GM12878 (cell line): Measurements from ENCODE around the gene SCRT2. TPM values are rescaled to one million over a fixed set of nuclear protein-coding genes. Genes with fewer than 3 reads are reported as not detected.

Experiments used
- ATAC-seq: fragments of 200-7000 bp; cut with Tn5 transposase; 3 replicates; pipeline ENCODE4 v1.9.1; 2020; ENCODE audit warnings: mild to moderate bottlenecking, moderate library complexity
- BruUV-seq: library from RNA; stranded (reverse); fragments of 400-500 nt; replicated peaks from 2 replicates; lab custom pipeline; 2021; lab: Mats Ljungman, UMichigan
- CTCF ChIA-PET: fragments of 300-600 bp; sonication (Branson Sonifier 250); formaldehyde crosslinking; extraction: SDS; loops from one replicate; lab custom pipeline; 2021; ENCODE audit warnings: inconsistent platforms; lab: Yijun Ruan, JAX
- POLR2A ChIA-PET: fragments of 350-600 bp; formaldehyde crosslinking; extraction: SDS; loops from one replicate; lab custom pipeline; 2021; ENCODE audit warnings: inconsistent platforms; lab: Charles Lee
- RAD21 ChIA-PET: fragments of 300-600 bp; sonication (Branson Sonifier 250); formaldehyde crosslinking; loops from one replicate; lab custom pipeline; 2023; ENCODE audit warnings: antibody characterized with exemption; ENCODE audit not compliant: unreplicated experiment; lab: Charles Lee
- SMC1A ChIA-PET: fragments of 300-600 bp; sonication (Branson Sonifier 250); formaldehyde crosslinking; loops from one replicate; lab custom pipeline; 2023; ENCODE audit not compliant: unreplicated experiment, uncharacterized antibody; lab: Charles Lee
- DNase-seq: peaks from one replicate; pipeline ENCODE4 v3.0.0-alpha.2; 2011; ENCODE audit warnings: low read depth, low spot score
- FAIRE-seq: peaks from 3 replicates; lab custom pipeline; 2011; peaks lifted over from hg19 to GRCh38; lab: Jason Lieb, UNC
- H2AFZ ChIP-seq: 2 replicates; pipeline ENCODE4 v1.6.0; 2011; ENCODE audit warnings: low read depth, low read length, control low read depth; ENCODE audit not compliant: control insufficient read depth
- H3K27ac ChIP-seq: 2 replicates; pipeline ENCODE4 v1.5.1; 2011; ENCODE audit warnings: control low read depth; ENCODE audit not compliant: control insufficient read depth, insufficient read depth
- H3K27me3 ChIP-seq, 2 experiments: replicated peaks in 1 of 2; 2 replicates each; pipeline versions ENCODE4 v1.6.0 to v1.6.1; 2011; ENCODE audit warnings: low read length in 1 of 2; ENCODE audit not compliant: control insufficient read depth in 2 of 2, insufficient read depth in 2 of 2
- H3K36me3 ChIP-seq, 2 experiments: 2 replicates each; pipeline ENCODE4 v1.5.1; 2011; ENCODE audit warnings: low read length in 1 of 2; ENCODE audit not compliant: control insufficient read depth in 2 of 2, insufficient read depth in 2 of 2
- H3K4me1 ChIP-seq: 2 replicates; pipeline ENCODE4 v1.6.1; 2011; ENCODE audit warnings: mild to moderate bottlenecking, low read length, moderate library complexity, mixed read lengths; ENCODE audit not compliant: control insufficient read depth, insufficient read depth
- H3K4me2 ChIP-seq: 2 replicates; pipeline ENCODE4 v1.6.0; 2011; ENCODE audit warnings: control low read depth; ENCODE audit not compliant: control insufficient read depth, insufficient read depth
- H3K4me3 ChIP-seq: fragments of 200-600 bp; sonication (generic); 2 replicates; pipeline ENCODE4 v1.5.1; 2016
- H3K79me2 ChIP-seq: 2 replicates; pipeline ENCODE4 v1.6.0; 2011; ENCODE audit warnings: low read length; ENCODE audit not compliant: control insufficient read depth, insufficient read depth
- H3K9ac ChIP-seq: 2 replicates; pipeline ENCODE4 v1.8.0; 2011; ENCODE audit warnings: low read length, control low read depth, mixed read lengths; ENCODE audit not compliant: control insufficient read depth, insufficient read depth
- H3K9me3 ChIP-seq: replicated peaks from 3 replicates; pipeline ENCODE4 v1.5.1; 2011; ENCODE audit warnings: mild to moderate bottlenecking, low read length; ENCODE audit not compliant: control insufficient read depth, insufficient read depth
- H4K20me1 ChIP-seq: 2 replicates; pipeline ENCODE4 v1.6.0; 2011; ENCODE audit not compliant: control insufficient read depth, insufficient read depth
- CBFB ChIP-seq: IDR thresholded peaks from 2 replicates; pipeline ENCODE4 v1.6.1; 2016; ENCODE audit warnings: antibody characterized with exemption, low read depth
- CEBPB ChIP-seq, 2 experiments: fragments of 150-350 bp in 1 of 2; IDR thresholded peaks; 2 replicates each; pipeline ENCODE4 v1.6.1; 2012 to 2014; ENCODE audit warnings: low read depth in 2 of 2, low read length in 2 of 2, borderline replicate concordance in 1 of 2, inconsistent platforms in 1 of 2
- CHD4 ChIP-seq: fragments of 200-600 bp; sonication (generic); IDR thresholded peaks from 2 replicates; pipeline ENCODE4 v1.6.1; 2016; ENCODE audit warnings: mild to moderate bottlenecking
- ESRRA ChIP-seq: IDR thresholded peaks from 2 replicates; pipeline ENCODE4 v1.6.1; 2012; ENCODE audit warnings: mild to moderate bottlenecking, low read length, improper control_type of control experiment
- HDAC2 ChIP-seq: fragments of 200-600 bp; sonication (generic); IDR thresholded peaks from 2 replicates; pipeline ENCODE4 v1.6.1; 2017
- IKZF1 ChIP-seq: fragments of 450-650 bp; conservative IDR thresholded peaks from 2 replicates; pipeline ENCODE4 v1.6.1; 2017; ENCODE audit warnings: antibody characterized with exemption, mild to moderate bottlenecking
- NFXL1 ChIP-seq: fragments of 450-650 bp; IDR thresholded peaks from 2 replicates; pipeline ENCODE4 v1.6.1; 2017; ENCODE audit warnings: antibody characterized with exemption, mild to moderate bottlenecking, borderline replicate concordance
- RELA ChIP-seq: fragments of 450-650 bp; IDR thresholded peaks from 2 replicates; pipeline ENCODE4 v1.8.0; 2014; ENCODE audit warnings: borderline replicate concordance; ENCODE audit not compliant: partially characterized antibody
- SP1 ChIP-seq: IDR thresholded peaks from one replicate; pipeline ENCODE4 v1.6.1; 2011; ENCODE audit warnings: low read depth, low read length
- SREBF1 ChIP-seq: IDR thresholded peaks from 2 replicates; pipeline ENCODE4 v1.6.1; 2012; ENCODE audit warnings: mild to moderate bottlenecking, low read length
- STAT1 ChIP-seq: fragments of 450-650 bp; conservative IDR thresholded peaks from 2 replicates; pipeline ENCODE4 v1.6.1; 2014; ENCODE audit warnings: antibody characterized with exemption, mild to moderate bottlenecking
- YY1 ChIP-seq: IDR thresholded peaks from 2 replicates; pipeline ENCODE4 v1.6.1; 2011; ENCODE audit warnings: low read depth, mild to moderate bottlenecking, low read length
- WGBS: methylation state at CpG from one replicate; pipeline ENCODE4 v1.1.6; 2016; ENCODE audit warnings: low lambda C conversion rate; ENCODE audit not compliant: insufficient replicate concordance, insufficient coverage; ENCODE audit errors: missing lambda C conversion rate; 5-methylcytosine and 5-hydroxymethylcytosine counted together
- in situ Hi-C: fragments of 300-500 bp; cut with MboI; formaldehyde crosslinking; loops from 9 replicates; pipeline ENCODE4 v1.14.3; 2018; ENCODE audit warnings: mixed read lengths
- intact Hi-C: fragments of 100-400 bp; cut with micrococcal nuclease; formaldehyde crosslinking; loops from one replicate; pipeline ENCODE4 v1.14.2; 2022; ENCODE audit not compliant: unreplicated experiment
- polyA plus RNA-seq, 11 experiments: library from polyadenylated mRNA; depleted of rRNA in 4 of 11; unstranded in 6 of 11; stranded (reverse) in 5 of 11; fragments of >200 nt; fragmentation: Nextera tagmentation in 4 of 11; fragmentation: Illumina TruSeq in 1 of 11; extraction: Ambion mirVana in 4 of 11; extraction: Trizol in 1 of 11; gene quantifications; 1 replicate in 1 of 11; 2 replicates in 10 of 11; pipeline versions ENCODE4 v1.2.1 to v1.2.3, GENCODE V29; 2011 to 2016; ENCODE audit warnings: inconsistent platforms in 2 of 11, missing spikeins in 2 of 11, low read depth in 1 of 11
- total RNA-seq, 4 experiments: library from RNA; depleted of rRNA in 3 of 4; stranded (reverse); fragments of >200 nt in 3 of 4; fragmentation: Illumina TruSeq in 1 of 4; extraction: Trizol in 1 of 4; gene quantifications; 2 replicates each; pipeline versions ENCODE4 v1.2.1 to v1.2.3, GENCODE V29; 2013 to 2021
- TF ChIP-seq, protein P1 (sequence below), 3 experiments: IDR thresholded peaks in 2 of 3; conservative IDR thresholded peaks in 1 of 3; 2 replicates each; pipeline ENCODE4 v1.5.1; 2011; ENCODE audit warnings: low read depth in 3 of 3, low read length in 3 of 3, mild to moderate bottlenecking in 3 of 3, control low read depth in 2 of 3, moderate library complexity in 2 of 3, inconsistent platforms in 1 of 3, mixed read lengths in 1 of 3; ENCODE audit not compliant: control insufficient read depth in 2 of 3, insufficient read depth in 1 of 3; ENCODE audit errors: extremely low read depth in 1 of 3
- TF ChIP-seq, protein P2 (sequence below): fragments of 450-650 bp; IDR thresholded peaks from 2 replicates; pipeline ENCODE4 v1.6.1; 2014; ENCODE audit warnings: mild to moderate bottlenecking

Gene SCRT2
- total and polyA plus RNA-seq, 10 of the 15 experiments (the other 5 are each of a cell fraction or from before 2014, with no cell fraction given), result not detected

DNA sequence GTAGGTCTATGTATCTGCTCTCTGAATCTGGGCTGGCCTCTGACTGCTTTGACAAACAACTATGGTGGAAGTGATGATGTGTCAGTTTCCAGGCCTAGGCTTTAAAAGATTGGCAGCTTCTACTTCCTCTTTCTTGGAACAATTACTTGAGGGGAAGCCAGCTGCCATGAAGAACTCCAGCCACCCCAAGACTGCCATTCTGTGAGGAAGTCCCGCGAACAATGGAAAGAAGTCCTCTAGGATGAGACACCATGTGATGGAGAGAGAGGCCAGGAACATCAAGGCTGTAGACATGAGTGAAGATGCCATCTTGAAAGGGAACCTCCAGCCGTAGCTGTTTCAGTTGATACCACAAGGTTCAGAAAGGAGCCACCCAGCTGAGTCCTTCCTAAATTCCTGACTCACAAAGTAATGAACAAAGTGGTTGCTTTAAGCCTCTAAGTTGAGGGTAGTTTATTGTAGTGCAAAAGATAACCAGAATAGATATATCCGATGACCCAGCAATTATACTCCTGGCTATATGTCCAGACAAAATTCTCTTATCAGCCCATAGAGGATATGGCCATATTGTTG lies 50.2 kb downstream of the SCRT2 start:
- peaks cover 0 to 1% of the 10 kb centered on the region in 2 experiments; a peak in 1 of 4 replicates for H3K27me3 ChIP-seq
- SMC1A ChIA-PET, result no interaction called here
- no peaks in the 10 kb centered on the region for H3K4me1 ChIP-seq
- no peaks in the 10 kb centered on the region for H3K9me3 ChIP-seq
- intact Hi-C loops, result no loop called here
- H3K36me3 ChIP-seq, result no peaks in the 10 kb centered on the region
- in situ Hi-C loops, result no loop called here
- H3K4me3 ChIP-seq, result no peak overlapping the region
- POLR2A ChIA-PET, result no interaction called here
- no peak overlapping the region for H3K9ac ChIP-seq
- RAD21 ChIA-PET, result no interaction called here
- TF ChIP-seq, protein P1, sequence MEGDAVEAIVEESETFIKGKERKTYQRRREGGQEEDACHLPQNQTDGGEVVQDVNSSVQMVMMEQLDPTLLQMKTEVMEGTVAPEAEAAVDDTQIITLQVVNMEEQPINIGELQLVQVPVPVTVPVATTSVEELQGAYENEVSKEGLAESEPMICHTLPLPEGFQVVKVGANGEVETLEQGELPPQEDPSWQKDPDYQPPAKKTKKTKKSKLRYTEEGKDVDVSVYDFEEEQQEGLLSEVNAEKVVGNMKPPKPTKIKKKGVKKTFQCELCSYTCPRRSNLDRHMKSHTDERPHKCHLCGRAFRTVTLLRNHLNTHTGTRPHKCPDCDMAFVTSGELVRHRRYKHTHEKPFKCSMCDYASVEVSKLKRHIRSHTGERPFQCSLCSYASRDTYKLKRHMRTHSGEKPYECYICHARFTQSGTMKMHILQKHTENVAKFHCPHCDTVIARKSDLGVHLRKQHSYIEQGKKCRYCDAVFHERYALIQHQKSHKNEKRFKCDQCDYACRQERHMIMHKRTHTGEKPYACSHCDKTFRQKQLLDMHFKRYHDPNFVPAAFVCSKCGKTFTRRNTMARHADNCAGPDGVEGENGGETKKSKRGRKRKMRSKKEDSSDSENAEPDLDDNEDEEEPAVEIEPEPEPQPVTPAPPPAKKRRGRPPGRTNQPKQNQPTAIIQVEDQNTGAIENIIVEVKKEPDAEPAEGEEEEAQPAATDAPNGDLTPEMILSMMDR (IDR thresholded peaks at IDR 0.05 in 2 of 3, conservative IDR thresholded peaks at IDR 0.05 in 1 of 3; ENCODE audit: control insufficient read depth in 2 of 3, extremely low read depth in 1 of 3, insufficient read depth in 1 of 3, low read depth in 3 of 3, low read length in 3 of 3), result no peak
- TF ChIP-seq, all 136 proteins: peak for 0
- CTCF ChIA-PET, result interaction anchor here (1.0 to 6.3 kb wide), 2 partner anchors 15 to 19 kb away, joined by 3 to 26 read pairs; no protein-coding TSS in a partner anchor
- Histone ChIP-seq H3K79me2 (no peaks in the 10 kb centered on the region), H2AFZ (no peak overlapping the region), H3K27ac (no peak overlapping the region), H3K4me2 (no peak overlapping the region), H4K20me1 (no peaks in the 10 kb centered on the region)
- no peak for DNase-seq
- no peak for FAIRE-seq
- BruUV-seq, result no TSS peak
- 67% methylated on average over 4 of the region's 4 CpGs for WGBS
- no peak for ATAC-seq

DNA sequence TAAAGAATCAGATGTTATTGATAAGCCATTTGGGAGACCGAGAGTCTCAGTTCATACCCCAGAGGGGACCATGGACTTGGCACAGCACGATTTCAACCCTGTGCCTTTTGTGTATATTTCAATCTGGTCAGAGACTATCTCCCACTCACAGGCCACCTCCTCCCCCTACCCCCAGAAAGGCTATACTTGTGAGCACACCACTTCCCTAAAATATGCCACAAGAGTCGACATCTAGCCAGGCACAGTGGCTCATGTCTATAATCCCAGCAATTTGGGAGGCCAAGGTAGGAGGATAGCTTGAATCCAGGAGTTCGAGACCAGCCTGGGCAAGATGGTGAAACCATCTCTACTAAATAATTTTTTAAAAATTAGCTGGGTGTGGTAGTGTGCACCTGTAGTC lies 51.9 kb downstream of the SCRT2 start:
- ChIA-PET POLR2A (no interaction called here), CTCF (interaction anchor here (0.7 to 1.4 kb wide), 2 partner anchors 16 to 22 kb away, joined by 3 to 8 read pairs; no protein-coding TSS in a partner anchor), RAD21 (no interaction called here), SMC1A (interaction anchor here (0.9 to 1.0 kb wide), 2 partner anchors 22 to 116 kb away, joined by 3 to 6 read pairs; no protein-coding TSS in a partner anchor)
- DNase-seq, result no peak
- Histone ChIP-seq H3K4me1 (no peaks in the 10 kb centered on the region), H3K9me3 (no peaks in the 10 kb centered on the region), H3K36me3 (no peaks in the 10 kb centered on the region), H3K9ac (no peak overlapping the region), H3K27ac (no peak overlapping the region), H3K27me3 (peaks cover 0 to 3% of the 10 kb centered on the region in 2 experiments; a peak in 2 of 4 replicates), H3K4me2 (no peak overlapping the region), H4K20me1 (no peaks in the 10 kb centered on the region), H3K4me3 (no peak overlapping the region), H2AFZ (no peak overlapping the region), H3K79me2 (no peaks in the 10 kb centered on the region)
- in situ Hi-C loops (no loop called here), intact Hi-C loops (no loop called here)
- no TSS peak for BruUV-seq
- no peak for ATAC-seq
- no peak for FAIRE-seq
- 0% methylated on average over 4 of the region's 4 CpGs for WGBS
- TF ChIP-seq SREBF1 (no peak), RELA (no peak), CBFB (no peak), SP1 (no peak), STAT1 (no peak), CHD4 (no peak), ESRRA (no peak), NFXL1 (no peak), CEBPB (IDR thresholded peaks at IDR 0.05; ENCODE audit: borderline replicate concordance in 1 of 2, low read depth in 2 of 2, low read length in 2 of 2) (no peak), YY1 (no peak), IKZF1 (no peak), HDAC2 (no peak)
- TF ChIP-seq, protein P2, sequence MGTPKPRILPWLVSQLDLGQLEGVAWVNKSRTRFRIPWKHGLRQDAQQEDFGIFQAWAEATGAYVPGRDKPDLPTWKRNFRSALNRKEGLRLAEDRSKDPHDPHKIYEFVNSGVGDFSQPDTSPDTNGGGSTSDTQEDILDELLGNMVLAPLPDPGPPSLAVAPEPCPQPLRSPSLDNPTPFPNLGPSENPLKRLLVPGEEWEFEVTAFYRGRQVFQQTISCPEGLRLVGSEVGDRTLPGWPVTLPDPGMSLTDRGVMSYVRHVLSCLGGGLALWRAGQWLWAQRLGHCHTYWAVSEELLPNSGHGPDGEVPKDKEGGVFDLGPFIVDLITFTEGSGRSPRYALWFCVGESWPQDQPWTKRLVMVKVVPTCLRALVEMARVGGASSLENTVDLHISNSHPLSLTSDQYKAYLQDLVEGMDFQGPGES, result no peak
